ENCODE data around the gene CYBRD1. TPM values are rescaled to one million over a fixed set of nuclear protein-coding genes. Genes with fewer than 3 reads are reported as not detected.

The CYBRD1 gene
- total and polyA plus RNA-seq, 10 of the 15 experiments (the other 5 are each of a cell fraction or from before 2014, with no cell fraction given) = 10.8 to 51.9 (median 29.6) TPM

- BruUV-seq (replicated peaks) = no TSS peak
- intact Hi-C loops (cut with micrococcal nuclease; ENCODE audit: unreplicated experiment) (no loop called here), in situ Hi-C loops (cut with MboI) (no loop called here)
- ATAC-seq (no peak), FAIRE-seq (no peak), DNase-seq (ENCODE audit: low read depth, low spot score) (no peak)
- H3K36me3 ChIP-seq (ENCODE audit: control insufficient read depth in 2 of 2, insufficient read depth in 2 of 2, low read length in 1 of 2) = no peaks in the 10 kb centered on the region
- H2AFZ ChIP-seq (ENCODE audit: control insufficient read depth, low read depth, low read length) = no peak overlapping the region
- H3K27me3 ChIP-seq (replicated peaks in 1 of 2; ENCODE audit: control insufficient read depth in 2 of 2, insufficient read depth in 2 of 2, low read length in 1 of 2) = no peaks in the 10 kb centered on the region
- H3K4me2 ChIP-seq (ENCODE audit: control insufficient read depth, insufficient read depth) = no peak overlapping the region
- ChIA-PET RAD21 (ENCODE audit: unreplicated experiment) (no interaction called here), CTCF (interaction anchor here (0.8 to 2.1 kb wide), 9 partner anchors 8 to 118 kb away, joined by 3 to 8 read pairs (median 4); no protein-coding TSS in a partner anchor), SMC1A (ENCODE audit: uncharacterized antibody, unreplicated experiment) (interaction anchor here (0.7 to 1.4 kb wide), 5 partner anchors 10 to 42 kb away, joined by 3 to 5 read pairs (median 4); no protein-coding TSS in a partner anchor), POLR2A (interaction anchor here (0.6 kb wide), 1 partner anchor 21 kb away, joined by 5 read pairs; no protein-coding TSS in a partner anchor)
- no peak overlapping the region for H3K27ac ChIP-seq (ENCODE audit: control insufficient read depth, insufficient read depth)
- no peaks in the 10 kb centered on the region; the same call in 2 of the 3 replicates for H3K9me3 ChIP-seq (replicated peaks; ENCODE audit: control insufficient read depth, insufficient read depth, low read length)
- 0% methylated on average over 1 of the region's 1 CpG for WGBS (ENCODE audit: insufficient coverage, insufficient replicate concordance, low lambda C conversion rate, missing lambda C conversion rate)
- no peak overlapping the region for H3K9ac ChIP-seq (ENCODE audit: control insufficient read depth, insufficient read depth, low read length)
- H4K20me1 ChIP-seq (ENCODE audit: control insufficient read depth, insufficient read depth) = no peaks in the 10 kb centered on the region
- no peak overlapping the region for H3K4me3 ChIP-seq
- H3K79me2 ChIP-seq (ENCODE audit: control insufficient read depth, insufficient read depth, low read length) = no peaks in the 10 kb centered on the region
- H3K4me1 ChIP-seq (ENCODE audit: control insufficient read depth, insufficient read depth, low read length) = no peaks in the 10 kb centered on the region
- TF ChIP-seq TCF3 (IDR thresholded peaks at IDR 0.05; ENCODE audit: borderline replicate concordance, insufficient read depth, low read depth, low read length) (no peak), NFIC (IDR thresholded peaks at IDR 0.05; ENCODE audit: low read depth, low read length) (no peak), SUPT20H (IDR thresholded peaks at IDR 0.05; ENCODE audit: borderline replicate concordance, control insufficient read depth, low read depth, low read length) (no peak), TBL1XR1 (IDR thresholded peaks at IDR 0.05; ENCODE audit: low read depth, low read length) (no peak), NR2C2 (IDR thresholded peaks at IDR 0.05; ENCODE audit: borderline replicate concordance, control insufficient read depth, insufficient read length, low read depth) (no peak), WRNIP1 (IDR thresholded peaks at IDR 0.05; ENCODE audit: borderline replicate concordance, low read depth, low read length) (no peak), MXI1 (IDR thresholded peaks at IDR 0.05; ENCODE audit: low read depth, low read length) (no peak), MAX (IDR thresholded peaks at IDR 0.05; ENCODE audit: low read depth, low read length) (no peak), NFXL1 (IDR thresholded peaks at IDR 0.05; ENCODE audit: borderline replicate concordance) (no peak), ZZZ3 (IDR thresholded peaks at IDR 0.05; ENCODE audit: control insufficient read depth, insufficient read length, low read depth) (no peak), ZNF592 (IDR thresholded peaks at IDR 0.05) (no peak), NRF1 (conservative IDR thresholded peaks at IDR 0.05; ENCODE audit: low read depth, low read length) (no peak), CUX1 (IDR thresholded peaks at IDR 0.05; ENCODE audit: insufficient replicate concordance, low read depth, low read length) (no peak), EP300 (IDR thresholded peaks at IDR 0.05; ENCODE audit: borderline replicate concordance in 1 of 2, control insufficient read depth in 1 of 2, low read depth in 2 of 2, low read length in 2 of 2) (no peak), SREBF2 (IDR thresholded peaks at IDR 0.05; ENCODE audit: low read length) (no peak)
Observed at GRCh38 chr2:171566057-171566456, 43.8 kb downstream of the CYBRD1 start.
